HepG2 (cell line): ENCODE results near the gene CYB5A. TPM values are rescaled to one million over a fixed set of nuclear protein-coding genes. Genes with fewer than 3 reads are reported as not detected.
A peak's percentile ranks its signal among the peaks of the same experiment; 100 is the strongest.

Experiments used
- BCL6 ChIP-seq: IDR thresholded peaks from 2 replicates; pipeline ENCODE4 v1.6.1; 2016; ENCODE audit warnings: missing genetic modification reagents, missing compliant biosample characterization
- EP300 ChIP-seq, 3 experiments: sonication (generic) in 1 of 3; formaldehyde crosslinking in 1 of 3; IDR thresholded peaks; 2 replicates each; pipeline versions ENCODE4 v1.5.1 to v1.6.1; 2011 to 2020; ENCODE audit warnings: low read depth in 2 of 3, low read length in 2 of 3, borderline replicate concordance in 1 of 3, improper control_type of control experiment in 1 of 3, mild to moderate bottlenecking in 1 of 3, missing genetic modification reagents in 1 of 3, moderate library complexity in 1 of 3
- ETV5 ChIP-seq: IDR thresholded peaks from 2 replicates; pipeline ENCODE4 v1.6.1; 2018; ENCODE audit warnings: missing biosample characterization, missing genetic modification reagents, inconsistent platforms, borderline replicate concordance
- HCFC1 ChIP-seq: fragments of 150-350 bp; IDR thresholded peaks from 2 replicates; pipeline ENCODE4 v1.6.1; 2014; ENCODE audit warnings: low read depth, low read length
- HMG20B ChIP-seq: conservative IDR thresholded peaks from 2 replicates; pipeline ENCODE4 v1.6.1; 2016; ENCODE audit warnings: missing genetic modification reagents, missing compliant biosample characterization
- IRF1 ChIP-seq: sonication (generic); formaldehyde crosslinking; IDR thresholded peaks from 2 replicates; pipeline ENCODE4 v1.4.0; 2020; ENCODE audit warnings: low read depth, mild to moderate bottlenecking, missing genetic modification reagents
- MAF1 ChIP-seq: sonication (generic); formaldehyde crosslinking; IDR thresholded peaks from 2 replicates; pipeline ENCODE4 v1.5.0; 2020; ENCODE audit warnings: missing genetic modification reagents, borderline replicate concordance
- MYNN ChIP-seq: sonication (generic); formaldehyde crosslinking; IDR thresholded peaks from 2 replicates; pipeline ENCODE4 v1.4.0; 2020; ENCODE audit warnings: mild to moderate bottlenecking, low read depth, missing genetic modification reagents
- NR0B2 ChIP-seq: sonication (generic); formaldehyde crosslinking; IDR thresholded peaks from 2 replicates; pipeline ENCODE4 v1.4.0; 2020; ENCODE audit warnings: mild to moderate bottlenecking, missing genetic modification reagents
- PATZ1 ChIP-seq: sonication (generic); formaldehyde crosslinking; IDR thresholded peaks from 2 replicates; pipeline ENCODE4 v1.4.0; 2020; ENCODE audit warnings: missing genetic modification reagents
- SALL1 ChIP-seq: sonication (generic); formaldehyde crosslinking; IDR thresholded peaks from 2 replicates; pipeline ENCODE4 v1.8.0; 2022; ENCODE audit warnings: mild to moderate bottlenecking, missing genetic modification reagents
- THYN1 ChIP-seq: sonication (generic); formaldehyde crosslinking; IDR thresholded peaks from 2 replicates; pipeline ENCODE4 v1.8.1; 2023; ENCODE audit warnings: low read depth, mild to moderate bottlenecking, moderate library complexity, missing genetic modification reagents, borderline replicate concordance
- TOPORS ChIP-seq: sonication (generic); formaldehyde crosslinking; IDR thresholded peaks from 2 replicates; pipeline ENCODE4 v1.8.0; 2023; ENCODE audit warnings: mild to moderate bottlenecking, missing genetic modification reagents
- ZBTB37 ChIP-seq: sonication (generic); formaldehyde crosslinking; IDR thresholded peaks from 2 replicates; pipeline ENCODE4 v1.4.0; 2020; ENCODE audit warnings: mild to moderate bottlenecking, missing genetic modification reagents
- ZFP82 ChIP-seq: sonication (generic); formaldehyde crosslinking; IDR thresholded peaks from 2 replicates; pipeline ENCODE4 v1.5.1; 2020; ENCODE audit warnings: mild to moderate bottlenecking, missing genetic modification reagents, borderline replicate concordance
- ZNF17 ChIP-seq: sonication (generic); formaldehyde crosslinking; IDR thresholded peaks from 2 replicates; pipeline ENCODE4 v1.5.0; 2020; ENCODE audit warnings: mild to moderate bottlenecking, missing genetic modification reagents
- ZNF44 ChIP-seq: sonication (generic); formaldehyde crosslinking; IDR thresholded peaks from 2 replicates; pipeline ENCODE4 v1.5.1; 2020; ENCODE audit warnings: mild to moderate bottlenecking, missing genetic modification reagents
- ZNF558 ChIP-seq: sonication (generic); formaldehyde crosslinking; IDR thresholded peaks from 2 replicates; pipeline ENCODE4 v1.9.0; 2022; ENCODE audit warnings: mild to moderate bottlenecking, missing genetic modification reagents, borderline replicate concordance
- ZNF7 ChIP-seq: IDR thresholded peaks from 2 replicates; pipeline ENCODE4 v1.6.1; 2016; ENCODE audit warnings: missing biosample characterization, missing genetic modification reagents
- polyA plus RNA-seq, 8 experiments: library from polyadenylated mRNA; depleted of rRNA in 3 of 8; stranded (reverse) in 7 of 8; unstranded in 1 of 8; fragments of >200 nt; fragmentation: Illumina TruSeq in 4 of 8; extraction: Trizol in 4 of 8; gene quantifications; 2 replicates each; pipeline versions ENCODE4 v1.2.1 to v1.2.3, GENCODE V29; 2011 to 2016; ENCODE audit warnings: low read depth in 4 of 8, missing spikeins in 1 of 8, mixed read lengths in 1 of 8; ENCODE audit not compliant: insufficient read depth in 1 of 8
- total RNA-seq, 5 experiments: library from RNA; depleted of rRNA; stranded (reverse); fragments of >200 nt; fragmentation: Illumina TruSeq; extraction: Trizol; gene quantifications; 2 replicates each; pipeline ENCODE4 v1.2.3, GENCODE V29; 2016; ENCODE audit warnings: low read depth in 1 of 5
- TF ChIP-seq, protein P1 (sequence below): sonication (generic); formaldehyde crosslinking; IDR thresholded peaks from 2 replicates; pipeline ENCODE4 v1.4.0; 2020; ENCODE audit warnings: missing genetic modification reagents

Gene CYB5A
- total and polyA plus RNA-seq, 2 of the 13 experiments (the other 11 are each of a cell fraction or from before 2014, with no cell fraction given): 215 to 356 TPM

- TF ChIP-seq, protein P1, sequence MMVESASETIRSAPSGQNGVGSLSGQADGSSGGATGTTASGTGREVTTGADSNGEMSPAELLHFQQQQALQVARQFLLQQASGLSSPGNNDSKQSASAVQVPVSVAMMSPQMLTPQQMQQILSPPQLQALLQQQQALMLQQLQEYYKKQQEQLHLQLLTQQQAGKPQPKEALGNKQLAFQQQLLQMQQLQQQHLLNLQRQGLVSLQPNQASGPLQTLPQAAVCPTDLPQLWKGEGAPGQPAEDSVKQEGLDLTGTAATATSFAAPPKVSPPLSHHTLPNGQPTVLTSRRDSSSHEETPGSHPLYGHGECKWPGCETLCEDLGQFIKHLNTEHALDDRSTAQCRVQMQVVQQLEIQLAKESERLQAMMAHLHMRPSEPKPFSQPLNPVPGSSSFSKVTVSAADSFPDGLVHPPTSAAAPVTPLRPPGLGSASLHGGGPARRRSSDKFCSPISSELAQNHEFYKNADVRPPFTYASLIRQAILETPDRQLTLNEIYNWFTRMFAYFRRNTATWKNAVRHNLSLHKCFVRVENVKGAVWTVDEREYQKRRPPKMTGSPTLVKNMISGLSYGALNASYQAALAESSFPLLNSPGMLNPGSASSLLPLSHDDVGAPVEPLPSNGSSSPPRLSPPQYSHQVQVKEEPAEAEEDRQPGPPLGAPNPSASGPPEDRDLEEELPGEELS: no peak
- TF ChIP-seq MYNN (CRISPR knock-in tag): no peak
- TF ChIP-seq ZNF44 (CRISPR knock-in tag): no peak
- no peak for TF ChIP-seq ZNF7 (CRISPR knock-in tag)
- TF ChIP-seq HMG20B (CRISPR knock-in tag): no peak
- TF ChIP-seq PATZ1 (CRISPR knock-in tag): no peak
- TF ChIP-seq SALL1 (CRISPR knock-in tag): peak; percentile 37; the same call in 1 of the 2 replicates
- TF ChIP-seq IRF1 (CRISPR knock-in tag): no peak
- no peak for TF ChIP-seq ZFP82 (CRISPR knock-in tag)
- no peak for TF ChIP-seq HCFC1
- no peak for TF ChIP-seq BCL6 (CRISPR knock-in tag)
- TF ChIP-seq THYN1: 0 out of 2 replicates have a peak, but pooled peaks have one; percentile 42
- TF ChIP-seq ZBTB37 (CRISPR knock-in tag): peak; percentile 55; the same call in 1 of the 2 replicates
- no peak for TF ChIP-seq ZNF17 (CRISPR knock-in tag)
- TF ChIP-seq NR0B2 (CRISPR knock-in tag): no peak
- TF ChIP-seq MAF1 (CRISPR knock-in tag): no peak
- TF ChIP-seq ZNF558 (CRISPR knock-in tag): no peak; the same call in 1 of the 2 replicates
- no peak for TF ChIP-seq TOPORS (CRISPR knock-in tag)
- TF ChIP-seq EP300 (IDR thresholded peaks at IDR 0.05; ENCODE audit: low read depth in 2 of 2, low read length in 2 of 2): peak in 1 of 2 experiments; percentile 25; a peak in 1 of 4 replicates
- no peak for TF ChIP-seq EP300 (CRISPR knock-in tag; IDR thresholded peaks at IDR 0.05; ENCODE audit: borderline replicate concordance)
- no peak; the same call in 1 of the 2 replicates for TF ChIP-seq ETV5 (CRISPR knock-in tag)
Measured at GRCh38 chr18:74266161-74266560, 25.6 kb downstream of the CYB5A start (continued).
